K562 (cell line): ENCODE measurements around the gene AMBRA1. TPM values are rescaled to one million over a fixed set of nuclear protein-coding genes. Genes with fewer than 3 reads are reported as not detected.

Source experiments
- ATAC-seq: fragments of 200-7000 bp; cut with Tn5 transposase; 3 replicates; pipeline ENCODE4 v1.9.1; 2020; ENCODE audit warnings: moderate library complexity
- BruUV-seq: library from RNA; stranded (reverse); fragments of 400-500 nt; replicated peaks from 2 replicates; lab custom pipeline; 2021; lab: Mats Ljungman, UMichigan
- CTCF ChIA-PET: fragments of 300-600 bp; formaldehyde crosslinking; extraction: SDS; loops from one replicate; lab custom pipeline; 2021; ENCODE audit warnings: low intra/inter-chr PET ratio; lab: Yijun Ruan, JAX
- POLR2A ChIA-PET: fragments of 300-600, 350-650 bp; sonication (Branson Sonifier 250); formaldehyde crosslinking; extraction: SDS; loops from one replicate; lab custom pipeline; 2021; ENCODE audit warnings: antibody characterized with exemption, inconsistent platforms; lab: Yijun Ruan, JAX
- DNase-seq, 4 experiments: peaks; one replicate each; pipeline versions ENCODE4 v3.0.0 to v3.0.0-alpha.2; 2011 to 2018; ENCODE audit warnings: low spot score in 3 of 4, mixed read lengths in 3 of 4; ENCODE audit errors: extremely low read depth in 1 of 4
- FAIRE-seq: peaks from 2 replicates; lab custom pipeline; 2011; peaks lifted over from hg19 to GRCh38; lab: Jason Lieb, UNC
- H2AFZ ChIP-seq: 2 replicates; pipeline ENCODE4 v1.6.0; 2011; ENCODE audit warnings: low read depth, low read length, control low read depth, inconsistent platforms
- H3K27ac ChIP-seq: fragments of 200-600 bp; 3 replicates; pipeline ENCODE4 v1.8.0; 2011; ENCODE audit warnings: low read depth, mild to moderate bottlenecking, control low read depth, inconsistent platforms, low read length, moderate library complexity, mixed read lengths; ENCODE audit errors: extremely low read depth
- H3K27me3 ChIP-seq, 2 experiments: fragments of 300-600 bp in 1 of 2; 2 replicates in 1 of 2; 3 replicates in 1 of 2; pipeline versions ENCODE4 v1.6.0 to v1.8.0; 2011; ENCODE audit warnings: inconsistent platforms in 2 of 2, low read length in 2 of 2, mild to moderate bottlenecking in 1 of 2, mixed read lengths in 1 of 2, moderate library complexity in 1 of 2; ENCODE audit not compliant: control insufficient read depth in 2 of 2, insufficient read depth in 2 of 2
- H3K36me3 ChIP-seq: fragments of 300-600 bp; 3 replicates; pipeline ENCODE4 v1.8.0; 2011; ENCODE audit warnings: mild to moderate bottlenecking, low read length, inconsistent platforms; ENCODE audit not compliant: control insufficient read depth, insufficient read depth
- H3K4me1 ChIP-seq, 2 experiments: fragments of 200-600 bp in 1 of 2; replicated peaks in 1 of 2; 2 replicates in 1 of 2; 3 replicates in 1 of 2; pipeline versions ENCODE4 v1.5.1 to v1.8.0; 2011; ENCODE audit warnings: inconsistent platforms in 2 of 2, low read length in 2 of 2, mild to moderate bottlenecking in 1 of 2, mixed read lengths in 1 of 2, moderate library complexity in 1 of 2; ENCODE audit not compliant: control insufficient read depth in 2 of 2, insufficient read depth in 2 of 2
- H3K4me2 ChIP-seq: 2 replicates; pipeline ENCODE4 v1.6.1; 2011; ENCODE audit warnings: low read length, control low read depth, inconsistent platforms, mixed read lengths; ENCODE audit not compliant: insufficient read depth
- H3K4me3 ChIP-seq: fragments of 200-600 bp; sonication (generic), shearing (Covaris generic); 2 replicates; pipeline ENCODE4 v1.5.1; 2016; ENCODE audit warnings: control low read depth, inconsistent platforms
- H3K79me2 ChIP-seq: fragments of 200-600 bp; 3 replicates; pipeline ENCODE4 v1.8.0; 2011; ENCODE audit warnings: low read length, inconsistent platforms; ENCODE audit not compliant: control insufficient read depth, insufficient read depth
- H3K9ac ChIP-seq, 2 experiments: 2 replicates each; pipeline versions ENCODE4 v1.6.0 to v1.6.1; 2011; ENCODE audit warnings: low read depth in 2 of 2, low read length in 2 of 2, control low read depth in 1 of 2, inconsistent platforms in 1 of 2, mild to moderate bottlenecking in 1 of 2, mixed read lengths in 1 of 2; ENCODE audit not compliant: insufficient read depth in 1 of 2
- H3K9me1 ChIP-seq: one replicate; pipeline ENCODE4 v1.6.0; 2011; ENCODE audit warnings: inconsistent platforms, mild to moderate bottlenecking, low read length, moderate library complexity; ENCODE audit not compliant: control insufficient read depth, insufficient read depth
- H3K9me3 ChIP-seq: replicated peaks from 2 replicates; pipeline ENCODE4 v1.5.1; 2011; ENCODE audit warnings: low read depth, low read length, inconsistent platforms; ENCODE audit not compliant: control insufficient read depth, insufficient read depth
- H4K20me1 ChIP-seq: replicated peaks from 2 replicates; pipeline ENCODE4 v1.6.1; 2011; ENCODE audit warnings: low read length, inconsistent platforms, mixed read lengths; ENCODE audit not compliant: control insufficient read depth, insufficient read depth
- C11orf30 ChIP-seq: fragments of 450-650 bp; IDR thresholded peaks from 2 replicates; pipeline ENCODE4 v1.6.1; 2016; ENCODE audit warnings: low read depth, mild to moderate bottlenecking
- E2F3 ChIP-seq: fragments of 250-450 bp; sonication (Bioruptor Pico); IDR thresholded peaks from 2 replicates; pipeline ENCODE4 v1.4.0; 2020; ENCODE audit warnings: mild to moderate bottlenecking
- KAT7 ChIP-seq: sonication (generic); formaldehyde crosslinking; IDR thresholded peaks from 2 replicates; pipeline ENCODE4 v1.8.0; 2022; ENCODE audit warnings: missing genetic modification reagents, mild to moderate bottlenecking, borderline replicate concordance
- KAT8 ChIP-seq: fragments of 450-650 bp; IDR thresholded peaks from 2 replicates; pipeline ENCODE4 v1.6.1; 2016; ENCODE audit warnings: low read depth, mild to moderate bottlenecking
- MAFG ChIP-seq: fragments of 450-650 bp; conservative IDR thresholded peaks from 2 replicates; pipeline ENCODE4 v1.6.1; 2016; ENCODE audit warnings: missing genetic modification characterization, missing compliant biosample characterization
- MECOM ChIP-seq: fragments of 250-450 bp; sonication (Bioruptor Pico); IDR thresholded peaks from 2 replicates; pipeline ENCODE4 v1.8.0; 2022; ENCODE audit warnings: inconsistent platforms
- MYBL2 ChIP-seq, 2 experiments: fragments of 450-650 bp in 1 of 2; sonication (generic) in 1 of 2; formaldehyde crosslinking in 1 of 2; IDR thresholded peaks; 2 replicates each; pipeline versions ENCODE4 v1.6.1 to v1.8.1; 2017 to 2022; ENCODE audit warnings: borderline replicate concordance in 1 of 2, inconsistent platforms in 1 of 2, low read depth in 1 of 2, mild to moderate bottlenecking in 1 of 2, missing genetic modification reagents in 1 of 2, moderate library complexity in 1 of 2
- NUFIP1 ChIP-seq: fragments of 450-650 bp; IDR thresholded peaks from 2 replicates; pipeline ENCODE4 v1.6.1; 2018; ENCODE audit not compliant: partially characterized antibody
- RBBP5 ChIP-seq: fragments of 200-600 bp; sonication (generic); IDR thresholded peaks from 2 replicates; pipeline ENCODE4 v1.6.1; 2012; ENCODE audit warnings: borderline replicate concordance, mild to moderate bottlenecking, low read length, control low read depth, inconsistent platforms; ENCODE audit not compliant: insufficient read depth, poor library complexity, severe bottlenecking
- ZFP30 ChIP-seq: fragments of 250-450 bp; sonication (Bioruptor Pico); IDR thresholded peaks from 2 replicates; pipeline ENCODE4 v1.8.0; 2022; ENCODE audit warnings: moderate library complexity, mild to moderate bottlenecking, inconsistent platforms, borderline replicate concordance
- ZNF316 ChIP-seq: fragments of 450-650 bp; IDR thresholded peaks from 2 replicates; pipeline ENCODE4 v1.6.1; 2016
- WGBS: fragments of 100-300 bp; shearing (Covaris generic); methylation state at CpG from one replicate; pipeline ENCODE4 v1.1.6; 2016; ENCODE audit warnings: low coverage, mixed read lengths; ENCODE audit not compliant: insufficient coverage; ENCODE audit errors: missing lambda C conversion rate; 5-methylcytosine and 5-hydroxymethylcytosine counted together
- in situ Hi-C: fragments of 300-500 bp; cut with MboI; formaldehyde crosslinking; loops from 4 replicates; pipeline ENCODE4 v1.15.0; 2018; ENCODE audit warnings: inconsistent platforms, mixed read lengths
- intact Hi-C: fragments of 100-400 bp; cut with micrococcal nuclease; formaldehyde crosslinking; loops from 2 replicates; pipeline ENCODE4 v1.14.2; 2022
- polyA plus RNA-seq, 8 experiments: library from polyadenylated mRNA; depleted of rRNA in 4 of 8; stranded (reverse) in 5 of 8; unstranded in 3 of 8; fragments of >200 nt; fragmentation: Nextera tagmentation in 2 of 8; fragmentation: Illumina TruSeq in 1 of 8; extraction: Ambion mirVana in 2 of 8; extraction: Trizol in 1 of 8; gene quantifications; 2 replicates each; pipeline versions ENCODE4 v1.2.1 to v1.2.3, GENCODE V29; 2011 to 2014; ENCODE audit warnings: inconsistent platforms in 1 of 8, missing spikeins in 1 of 8
- total RNA-seq, 7 experiments: library from RNA; depleted of rRNA in 6 of 7; stranded (reverse); fragments of >200 nt in 6 of 7; fragmentation: Illumina TruSeq in 2 of 7; extraction: Trizol in 2 of 7; gene quantifications; 2 replicates each; pipeline versions ENCODE4 v1.2.1 to v1.2.3, GENCODE V29; 2011 to 2021; ENCODE audit warnings: low replicate concordance in 1 of 7
- TF ChIP-seq, protein P1 (sequence below), 2 experiments: fragments of 200-800 bp in 1 of 2; sonication (Bioruptor generic) in 1 of 2; sonication (generic) in 1 of 2; formaldehyde crosslinking in 1 of 2; IDR thresholded peaks in 1 of 2; conservative IDR thresholded peaks in 1 of 2; 2 replicates each; pipeline versions ENCODE4 v1.5.0 to v1.6.1; 2016 to 2020; ENCODE audit warnings: missing compliant biosample characterization in 1 of 2, missing genetic modification characterization in 1 of 2, missing genetic modification reagents in 1 of 2
- TF ChIP-seq, protein P2 (sequence below): sonication (generic); formaldehyde crosslinking; IDR thresholded peaks from 2 replicates; pipeline ENCODE4 v1.4.0; 2020; ENCODE audit warnings: mild to moderate bottlenecking, missing genetic modification reagents

Gene AMBRA1
- total and polyA plus RNA-seq, 9 of the 15 experiments (the other 6 are each of a cell fraction or from before 2014, with no cell fraction given): 0.15 to 24.5 (median 13.0) TPM

DNA sequence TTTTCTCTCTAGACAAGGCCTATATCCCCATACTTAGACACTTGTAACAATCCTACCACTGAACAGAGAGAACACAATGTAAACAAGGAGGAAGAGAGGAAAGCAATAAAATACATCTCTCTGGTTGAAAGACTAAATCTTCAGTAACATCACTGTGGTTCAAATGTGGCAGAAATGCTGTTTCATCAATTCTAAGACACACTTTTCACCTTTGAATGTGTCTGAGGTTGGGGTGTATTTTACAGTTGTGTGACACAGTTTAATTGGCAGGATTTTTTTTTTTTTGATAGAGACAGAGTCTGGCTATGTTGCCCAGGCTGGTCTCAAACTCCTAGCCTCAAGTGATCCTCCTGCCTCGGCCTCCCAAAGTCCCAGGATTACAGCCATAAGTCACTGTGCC, 79.5 kb downstream of the AMBRA1 start:
- H2AFZ ChIP-seq: no peak overlapping the region
- H3K4me2 ChIP-seq: no peak overlapping the region
- H4K20me1 ChIP-seq: 0 out of 2 replicates have a peak, but pooled peaks cover 6% of the 10 kb centered on the region
- no peak overlapping the region for H3K4me3 ChIP-seq
- POLR2A ChIA-PET: interaction anchor here (1.1 kb wide), 1 partner anchor 14 kb away, joined by 3 read pairs; no protein-coding TSS in a partner anchor
- H3K9me1 ChIP-seq: no peaks in the 10 kb centered on the region
- H3K9ac ChIP-seq: no peak overlapping the region
- in situ Hi-C loops: no loop called here
- H3K9me3 ChIP-seq: no peaks in the 10 kb centered on the region
- no peaks in the 10 kb centered on the region for H3K27me3 ChIP-seq
- ATAC-seq: no peak
- TF ChIP-seq, protein P1, sequence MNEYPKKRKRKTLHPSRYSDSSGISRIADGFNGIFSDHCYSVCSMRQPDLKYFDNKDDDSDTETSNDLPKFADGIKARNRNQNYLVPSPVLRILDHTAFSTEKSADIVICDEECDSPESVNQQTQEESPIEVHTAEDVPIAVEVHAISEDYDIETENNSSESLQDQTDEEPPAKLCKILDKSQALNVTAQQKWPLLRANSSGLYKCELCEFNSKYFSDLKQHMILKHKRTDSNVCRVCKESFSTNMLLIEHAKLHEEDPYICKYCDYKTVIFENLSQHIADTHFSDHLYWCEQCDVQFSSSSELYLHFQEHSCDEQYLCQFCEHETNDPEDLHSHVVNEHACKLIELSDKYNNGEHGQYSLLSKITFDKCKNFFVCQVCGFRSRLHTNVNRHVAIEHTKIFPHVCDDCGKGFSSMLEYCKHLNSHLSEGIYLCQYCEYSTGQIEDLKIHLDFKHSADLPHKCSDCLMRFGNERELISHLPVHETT (CRISPR knock-in tag; conservative IDR thresholded peaks at IDR 0.05 in 1 of 2, IDR thresholded peaks at IDR 0.05 in 1 of 2): no peak
- TF ChIP-seq MAFG (peak; percentile 43), C11orf30 (peak; percentile 71), ZFP30 (no peak), KAT7 (CRISPR knock-in tag) (no peak), MECOM (CRISPR knock-in tag) (no peak), RBBP5 (no peak), KAT8 (no peak), MYBL2 (IDR thresholded peaks at IDR 0.05; ENCODE audit: low read depth) (no peak), MYBL2 (CRISPR knock-in tag; IDR thresholded peaks at IDR 0.05; ENCODE audit: borderline replicate concordance) (no peak), NUFIP1 (no peak), ZNF316 (peak; percentile 83), E2F3 (no peak)
- TF ChIP-seq, protein P2, sequence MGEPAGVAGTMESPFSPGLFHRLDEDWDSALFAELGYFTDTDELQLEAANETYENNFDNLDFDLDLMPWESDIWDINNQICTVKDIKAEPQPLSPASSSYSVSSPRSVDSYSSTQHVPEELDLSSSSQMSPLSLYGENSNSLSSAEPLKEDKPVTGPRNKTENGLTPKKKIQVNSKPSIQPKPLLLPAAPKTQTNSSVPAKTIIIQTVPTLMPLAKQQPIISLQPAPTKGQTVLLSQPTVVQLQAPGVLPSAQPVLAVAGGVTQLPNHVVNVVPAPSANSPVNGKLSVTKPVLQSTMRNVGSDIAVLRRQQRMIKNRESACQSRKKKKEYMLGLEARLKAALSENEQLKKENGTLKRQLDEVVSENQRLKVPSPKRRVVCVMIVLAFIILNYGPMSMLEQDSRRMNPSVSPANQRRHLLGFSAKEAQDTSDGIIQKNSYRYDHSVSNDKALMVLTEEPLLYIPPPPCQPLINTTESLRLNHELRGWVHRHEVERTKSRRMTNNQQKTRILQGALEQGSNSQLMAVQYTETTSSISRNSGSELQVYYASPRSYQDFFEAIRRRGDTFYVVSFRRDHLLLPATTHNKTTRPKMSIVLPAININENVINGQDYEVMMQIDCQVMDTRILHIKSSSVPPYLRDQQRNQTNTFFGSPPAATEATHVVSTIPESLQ (CRISPR knock-in tag): no peak
- TF ChIP-seq, all 486 proteins: peak for 3
- Histone ChIP-seq H3K79me2 (peaks cover 29% of the 10 kb centered on the region), H3K4me1 (peaks cover 5 to 15% of the 10 kb centered on the region in 2 experiments; a peak in 2 of 5 replicates), H3K36me3 (peaks cover 8% of the 10 kb centered on the region; the same call in 2 of the 3 replicates), H3K27ac (no peak overlapping the region)
- intact Hi-C loops: no loop called here
- DNase-seq: no peak
- whole genome bisulfite sequencing: 85% methylated on average over 1 of the region's 1 CpG
- no peak for FAIRE-seq
- no TSS peak for BruUV-seq
- CTCF ChIA-PET: no interaction called here
